Neural progenitor cell (in vitro differentiated cells): ENCODE data around the gene ITGBL1.

Experiments used
- CTCF ChIP-seq: fragments of 200-600 bp; sonication (generic); IDR thresholded peaks from 2 replicates; pipeline ENCODE4 v1.5.1; 2017; ENCODE audit warnings: antibody characterized with exemption, mild to moderate bottlenecking
- EZH2 ChIP-seq: fragments of 200-600 bp; sonication (generic); IDR thresholded peaks from 2 replicates; pipeline ENCODE4 v1.6.1; 2017; ENCODE audit warnings: antibody characterized with exemption, mild to moderate bottlenecking, moderate library complexity
- EZH2phosphoT487 ChIP-seq: fragments of 200-600 bp; sonication (generic); IDR thresholded peaks from 2 replicates; pipeline ENCODE4 v1.6.1; 2017; ENCODE audit warnings: antibody characterized with exemption

- no peak for TF ChIP-seq EZH2
- no peak for TF ChIP-seq CTCF
- no peak for TF ChIP-seq EZH2phosphoT487
These were observed 254.2 kb downstream of the ITGBL1 start for GRCh38 chr13:101706651-101707050.
